ENCODE results near the gene SPEM1. TPM values are rescaled to one million over a fixed set of nuclear protein-coding genes. Genes with fewer than 3 reads are reported as not detected.

The SPEM1 gene
- total and polyA plus RNA-seq, 7 experiments from 2014 or later, result not detected

DNA sequence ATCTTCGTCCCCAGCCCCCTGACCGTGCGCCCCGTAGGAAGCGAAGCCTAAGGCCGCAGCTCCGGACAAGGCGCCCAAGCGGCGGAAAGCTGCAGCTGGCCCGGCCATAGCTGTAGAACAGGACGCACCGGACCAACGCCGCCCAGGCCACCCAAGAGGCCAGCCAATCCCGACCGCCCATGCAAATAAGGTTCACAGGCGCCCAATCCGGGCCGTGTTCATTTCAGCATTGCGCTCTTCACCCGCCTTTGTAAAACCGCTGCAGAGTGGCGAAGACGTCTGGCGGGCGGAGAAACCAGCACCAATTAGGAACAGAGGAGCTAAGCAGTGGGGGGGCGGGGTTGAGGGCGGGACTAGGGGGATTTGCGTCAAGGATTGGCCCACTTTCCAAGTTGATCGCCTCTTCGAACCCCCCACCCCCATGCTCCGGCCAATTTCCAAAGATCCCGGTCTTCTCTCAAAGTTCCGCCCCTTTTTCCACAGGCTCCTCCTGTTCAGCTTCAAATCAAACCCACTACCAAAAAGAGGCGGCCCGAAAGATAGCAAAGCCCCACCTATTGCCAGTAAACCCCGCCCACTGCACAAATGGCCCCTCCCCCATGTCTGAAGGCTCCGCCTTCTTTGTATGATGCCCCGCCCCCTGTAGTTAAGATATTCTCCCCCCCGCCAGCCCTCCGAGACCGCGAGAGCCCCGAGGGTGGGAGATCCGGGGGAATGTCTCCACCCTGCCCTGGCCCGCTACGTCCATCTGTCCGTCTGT is 16.0 kb upstream of the SPEM1 start, which contains the start of gene TMEM256:
Gene TMEM256, minus strand, starts transcription at position 121 of the 760 bp plus-strand sequence. Its CDS starts 13 bp downstream, at position 108.
- peak within 1 kb of the TSS; percentile 87 to 98 (median 96) for H3K4me3 Mint-ChIP-seq
- H3K27me3 ChIP-seq (ENCODE audit: control insufficient read depth in 2 of 2, insufficient read depth in 2 of 2, low read length in 2 of 2), result no peaks in the 10 kb centered on the region
- peak; percentile 79 to 96 (median 91) for DNase-seq
- ATAC-seq, result peak; percentile 93
- peaks cover 9 to 10% of the 10 kb centered on the region in 2 donors for H3K4me1 ChIP-seq (ENCODE audit: control insufficient read depth in 2 of 2, insufficient read depth in 2 of 2, low read length in 2 of 2)
- H3K27me3 Mint-ChIP-seq, result peaks cover 0 to 23% (median 0%) of the 10 kb centered on the region in 5 donors
- H3K4me3 ChIP-seq (ENCODE audit: low read length), result peak within 1 kb of the TSS; percentile 95
- intact Hi-C loops (cut with micrococcal nuclease), result loop anchor here (1.0 to 5.0 kb wide), 18 partner anchors 10 to 283 kb away; partner anchors contain the start of genes EIF5A (in 2 of the 2), PLSCR3 (in 2 of the 2), POLR2A (in 2 of the 2) and TMEM102 (in 2 of the 2)
- no peaks in the 10 kb centered on the region for H3K9me3 ChIP-seq (ENCODE audit: control insufficient read depth in 2 of 3, low read length in 3 of 3)
- peaks cover 0 to 1% (median 0%) of the 10 kb centered on the region in 11 donors for H3K9me3 Mint-ChIP-seq
- H3K27ac Mint-ChIP-seq, result peak within 1 kb of the TSS; percentile 91 to 100 (median 96)
- POLR2A ChIA-PET, result interaction anchor here (0.8 to 3.7 kb wide), 17 partner anchors 9 to 283 kb away, joined by 3 to 38 read pairs (median 5); partner anchors contain the start of genes ATP1B2, MPDU1, NEURL4 and PLSCR3
- peaks cover 0 to 3% (median 0%) of the 10 kb centered on the region in 3 experiments for H3K36me3 ChIP-seq (ENCODE audit: control insufficient read depth in 2 of 3, insufficient read depth in 3 of 3, low read length in 3 of 3)
- peaks cover 0 to 4% (median 0%) of the 10 kb centered on the region in 5 donors for H3K36me3 Mint-ChIP-seq
- peak within 1 kb of the TSS; percentile 78 for H3K27ac ChIP-seq (ENCODE audit: low read depth, low read length)
- CTCF ChIA-PET, result interaction anchor here (0.6 to 1.1 kb wide), 5 partner anchors 18 to 185 kb away, joined by 3 to 4 read pairs (median 3); no protein-coding TSS in a partner anchor
- H3K4me1 Mint-ChIP-seq, result peaks cover 8 to 25% (median 21%) of the 10 kb centered on the region in 7 donors

DNA sequence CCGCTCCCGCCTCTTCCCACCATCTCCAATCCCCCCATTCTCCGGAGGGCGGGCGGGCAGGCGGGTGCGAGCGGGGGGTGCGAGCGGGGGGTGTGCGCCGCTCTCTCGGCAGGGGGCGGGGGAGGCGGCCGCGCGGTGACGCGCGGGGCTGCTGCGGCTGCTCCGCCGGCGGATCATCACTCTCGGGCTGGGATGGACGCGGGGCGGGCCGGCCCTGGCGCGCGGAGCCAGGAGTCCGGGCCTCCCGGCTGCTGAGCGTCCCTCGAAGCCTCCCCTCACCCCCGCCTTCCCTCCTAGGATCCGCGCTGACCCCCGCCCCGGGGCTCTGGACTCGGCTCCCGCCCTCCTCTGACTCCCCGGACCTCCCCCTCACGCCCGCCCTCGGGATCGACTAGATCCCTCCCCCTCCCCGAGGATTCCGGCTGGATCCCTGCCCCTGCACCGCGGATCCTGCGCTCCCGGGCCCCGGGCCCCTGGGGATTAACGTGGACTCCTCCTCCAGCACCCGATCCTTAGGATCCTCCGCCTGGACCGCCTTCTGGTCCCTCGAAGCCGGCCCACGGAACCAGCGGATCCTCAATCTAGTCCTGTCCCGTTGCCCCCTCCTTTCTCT is 15.3 kb upstream of the SPEM1 start:
- Mint-ChIP-seq H3K4me3 (peak overlapping the region; percentile 87 to 98 (median 96)), H3K27me3 (peaks cover 0 to 28% (median 0%) of the 10 kb centered on the region in 5 donors), H3K27ac (peak overlapping the region; percentile 91 to 100 (median 96)), H3K4me1 (peaks cover 15 to 28% (median 21%) of the 10 kb centered on the region in 7 donors), H3K9me3 (peaks cover 0 to 1% (median 0%) of the 10 kb centered on the region in 11 donors), H3K36me3 (no peaks in the 10 kb centered on the region)
- intact Hi-C loops (cut with micrococcal nuclease), result loop anchor here (1.0 to 5.0 kb wide), 18 partner anchors 11 to 282 kb away; partner anchors contain the start of genes EIF5A (in 2 of the 2), PLSCR3 (in 2 of the 2), POLR2A (in 2 of the 2) and TMEM102 (in 2 of the 2)
- Histone ChIP-seq H3K27ac (ENCODE audit: low read depth, low read length) (peak overlapping the region; percentile 78), H3K27me3 (ENCODE audit: control insufficient read depth in 2 of 2, insufficient read depth in 2 of 2, low read length in 2 of 2) (no peaks in the 10 kb centered on the region), H3K9me3 (ENCODE audit: control insufficient read depth in 2 of 3, low read length in 3 of 3) (no peaks in the 10 kb centered on the region), H3K36me3 (ENCODE audit: control insufficient read depth in 2 of 3, insufficient read depth in 3 of 3, low read length in 3 of 3) (peaks cover 0 to 3% (median 0%) of the 10 kb centered on the region in 3 experiments), H3K4me3 (ENCODE audit: low read length) (peak overlapping the region; percentile 95), H3K4me1 (ENCODE audit: control insufficient read depth in 2 of 2, insufficient read depth in 2 of 2, low read length in 2 of 2) (peaks cover 9 to 10% of the 10 kb centered on the region in 2 donors)
- ChIA-PET CTCF (interaction anchor here (0.7 to 1.1 kb wide), 3 partner anchors 19 to 185 kb away, joined by 3 read pairs; no protein-coding TSS in a partner anchor), POLR2A (interaction anchor here (0.7 to 3.7 kb wide), 14 partner anchors 9 to 282 kb away, joined by 3 to 38 read pairs (median 6); partner anchors contain the start of genes MPDU1, NEURL4, PLSCR3 and POLR2A)
- peak in 2 of 9 donors; percentile 22 to 78 for DNase-seq
- peak; percentile 61 for ATAC-seq

DNA sequence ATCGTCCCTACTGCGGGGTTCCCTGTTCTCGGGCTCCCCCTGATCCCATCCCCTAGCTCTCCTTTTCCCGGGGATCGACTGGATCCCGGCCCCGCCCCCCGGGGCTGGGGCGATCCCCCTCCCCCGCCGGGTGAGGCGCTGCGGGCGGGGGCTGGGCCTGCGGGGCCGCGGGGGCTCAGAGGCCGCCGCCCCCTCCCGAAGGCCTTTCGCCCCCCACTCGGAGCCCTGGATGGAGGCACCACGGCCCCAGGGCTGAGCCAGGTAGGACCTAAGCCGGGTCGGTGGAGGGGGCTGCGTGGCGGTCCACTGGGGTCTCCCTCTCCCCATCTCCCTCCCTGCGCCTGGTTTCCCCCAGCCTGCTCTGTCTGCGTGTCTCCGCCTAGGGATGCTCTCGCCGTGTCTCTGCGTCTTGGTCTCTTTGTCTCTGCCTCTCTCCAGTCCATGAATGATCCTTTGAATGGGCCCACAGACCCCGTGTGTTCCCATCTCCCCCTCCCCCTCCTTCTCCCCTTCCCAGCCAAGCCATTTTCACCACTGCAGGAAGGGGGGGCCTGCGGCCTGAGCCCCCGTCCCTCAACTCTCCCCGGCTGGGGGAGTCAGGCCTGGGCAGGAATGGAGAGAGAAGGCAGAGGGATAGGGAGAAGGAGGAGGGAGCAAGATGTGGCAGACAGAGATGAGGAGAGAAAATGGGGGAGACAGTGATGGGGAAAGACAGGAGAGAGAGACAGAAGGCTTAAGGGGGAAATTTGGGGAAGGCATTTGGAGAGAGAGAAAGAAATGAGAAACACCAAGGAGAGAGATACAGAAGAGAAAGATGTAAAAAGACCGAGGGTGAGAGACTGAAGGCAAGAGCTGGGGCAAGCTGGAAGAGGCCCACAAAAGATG is 14.5 kb upstream of the SPEM1 start:
- H3K9me3 Mint-ChIP-seq, result peaks cover 0 to 1% (median 0%) of the 10 kb centered on the region in 11 donors
- Histone ChIP-seq H3K9me3 (ENCODE audit: control insufficient read depth in 2 of 3, low read length in 3 of 3) (no peaks in the 10 kb centered on the region), H3K4me3 (ENCODE audit: low read length) (peak overlapping the region; percentile 95), H3K27me3 (ENCODE audit: control insufficient read depth in 2 of 2, insufficient read depth in 2 of 2, low read length in 2 of 2) (no peaks in the 10 kb centered on the region), H3K4me1 (ENCODE audit: control insufficient read depth in 2 of 2, insufficient read depth in 2 of 2, low read length in 2 of 2) (peaks cover 9 to 10% of the 10 kb centered on the region in 2 donors), H3K36me3 (ENCODE audit: control insufficient read depth in 2 of 3, insufficient read depth in 3 of 3, low read length in 3 of 3) (peaks cover 0 to 3% (median 0%) of the 10 kb centered on the region in 3 experiments), H3K27ac (ENCODE audit: low read depth, low read length) (peak overlapping the region; percentile 78)
- ATAC-seq (no peak), DNase-seq (peak in 1 of 9 donors; percentile 30)
- CTCF ChIA-PET, result interaction anchor here (0.6 kb wide), 1 partner anchor 337 kb away, joined by 4 read pairs; no protein-coding TSS in a partner anchor
- peak overlapping the region; percentile 49 to 87 (median 75) for H3K27ac Mint-ChIP-seq
- peaks cover 0 to 31% (median 0%) of the 10 kb centered on the region in 5 donors for H3K27me3 Mint-ChIP-seq
- peaks cover 16 to 28% (median 21%) of the 10 kb centered on the region in 7 donors for H3K4me1 Mint-ChIP-seq
- H3K36me3 Mint-ChIP-seq, result no peaks in the 10 kb centered on the region
- H3K4me3 Mint-ChIP-seq, result peak overlapping the region; percentile 61 to 97 (median 86)
- POLR2A ChIA-PET, result interaction anchor here (0.7 to 3.7 kb wide), 4 partner anchors 11 to 178 kb away, joined by 3 to 38 read pairs (median 6); partner anchors contain the start of genes MPDU1 and PLSCR3
- intact Hi-C loops (cut with micrococcal nuclease), result loop anchor here (2.0 kb wide), 2 partner anchors 91 to 281 kb away; partner anchors contain the start of genes GPS2 (in 1 of the 2) and TP53 (in 1 of the 2)

DNA sequence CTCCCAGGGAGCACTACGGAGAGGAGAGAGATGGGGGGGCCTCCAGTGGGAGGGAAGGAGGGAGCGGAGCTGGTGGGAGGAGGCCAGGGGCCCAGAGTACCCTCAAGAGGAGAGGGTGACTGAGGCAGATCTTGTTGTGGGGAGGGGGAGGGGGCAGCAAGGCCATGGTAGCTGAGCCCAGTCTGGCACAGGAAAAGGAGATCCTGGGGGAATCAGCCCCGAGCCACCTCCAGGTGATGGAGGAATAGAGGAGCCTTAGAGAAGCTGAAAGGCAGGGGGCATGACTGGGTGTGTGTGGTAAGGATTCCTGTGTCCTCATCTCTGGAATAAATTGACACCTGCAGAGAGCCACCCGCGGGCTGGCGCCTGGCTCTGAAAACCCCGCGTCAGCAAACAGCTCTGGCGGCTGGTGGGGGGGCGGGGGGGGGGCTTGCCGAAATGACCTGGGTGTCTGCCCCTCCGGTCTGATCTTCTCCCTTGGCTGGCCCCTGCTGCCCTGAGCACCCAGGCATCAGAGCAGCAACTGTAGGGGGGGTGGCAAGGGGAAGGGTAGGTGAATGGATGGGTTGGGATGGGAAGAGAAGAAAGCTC is 13.8 kb upstream of the SPEM1 start:
- H3K36me3 ChIP-seq (ENCODE audit: control insufficient read depth in 2 of 3, insufficient read depth in 3 of 3, low read length in 3 of 3), result peaks cover 0 to 3% (median 0%) of the 10 kb centered on the region in 3 experiments
- Mint-ChIP-seq H3K9me3 (peaks cover 0 to 1% (median 0%) of the 10 kb centered on the region in 11 donors), H3K27ac (peak overlapping the region in 7 of 9 donors; percentile 49 to 87 (median 66)), H3K4me1 (peaks cover 16 to 28% (median 21%) of the 10 kb centered on the region in 7 donors), H3K4me3 (peak overlapping the region; percentile 58 to 96 (median 78)), H3K36me3 (no peaks in the 10 kb centered on the region), H3K27me3 (peaks cover 0 to 31% (median 0%) of the 10 kb centered on the region in 5 donors)
- intact Hi-C loops (cut with micrococcal nuclease), result no loop called here
- POLR2A ChIA-PET, result interaction anchor here (1.1 to 1.4 kb wide), 4 partner anchors 12 to 71 kb away, joined by 3 to 4 read pairs (median 4); partner anchors contain the start of gene PLSCR3
- H3K27me3 ChIP-seq (ENCODE audit: control insufficient read depth in 2 of 2, insufficient read depth in 2 of 2, low read length in 2 of 2), result no peaks in the 10 kb centered on the region
- no peak overlapping the region for H3K27ac ChIP-seq (ENCODE audit: low read depth, low read length)
- H3K4me1 ChIP-seq (ENCODE audit: control insufficient read depth in 2 of 2, insufficient read depth in 2 of 2, low read length in 2 of 2), result peaks cover 9 to 10% of the 10 kb centered on the region in 2 donors
- no peak overlapping the region for H3K4me3 ChIP-seq (ENCODE audit: low read length)
- H3K9me3 ChIP-seq (ENCODE audit: control insufficient read depth in 2 of 3, low read length in 3 of 3), result no peaks in the 10 kb centered on the region
- CTCF ChIA-PET, result interaction anchor here (0.6 kb wide), 1 partner anchor 336 kb away, joined by 4 read pairs; no protein-coding TSS in a partner anchor
- no peak for ATAC-seq
- DNase-seq, result no peak

DNA sequence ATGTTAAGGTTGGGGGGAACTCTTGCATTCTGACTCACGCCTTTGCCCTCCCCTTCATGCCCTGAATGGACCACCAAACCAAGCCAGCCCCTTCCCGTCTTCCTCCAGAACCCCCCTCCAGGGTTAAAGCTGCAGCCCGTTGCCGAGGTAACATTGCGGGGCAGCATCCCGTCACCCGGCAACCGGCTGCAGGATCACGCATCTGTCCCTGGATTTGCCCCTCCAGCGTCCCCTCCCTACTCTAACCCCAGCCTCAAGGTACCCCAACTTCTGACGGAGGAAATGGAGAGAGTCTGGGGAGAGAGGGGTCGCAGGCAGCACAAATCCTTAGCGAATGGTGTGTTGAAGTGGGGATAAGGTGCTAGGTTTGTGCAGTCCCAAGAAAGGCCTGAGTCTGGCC is 13.0 kb upstream of the SPEM1 start:
- POLR2A ChIA-PET, result interaction anchor here (1.1 to 2.4 kb wide), 5 partner anchors 13 to 70 kb away, joined by 3 to 14 read pairs (median 4); partner anchors contain the start of genes PLSCR3 and TMEM102
- intact Hi-C loops (cut with micrococcal nuclease), result no loop called here
- Histone ChIP-seq H3K4me1 (ENCODE audit: control insufficient read depth in 2 of 2, insufficient read depth in 2 of 2, low read length in 2 of 2) (peaks cover 9 to 10% of the 10 kb centered on the region in 2 donors), H3K36me3 (ENCODE audit: control insufficient read depth in 2 of 3, insufficient read depth in 3 of 3, low read length in 3 of 3) (peaks cover 0 to 3% (median 0%) of the 10 kb centered on the region in 3 experiments), H3K9me3 (ENCODE audit: control insufficient read depth in 2 of 3, low read length in 3 of 3) (no peaks in the 10 kb centered on the region), H3K27ac (ENCODE audit: low read depth, low read length) (no peak overlapping the region), H3K27me3 (ENCODE audit: control insufficient read depth in 2 of 2, insufficient read depth in 2 of 2, low read length in 2 of 2) (no peaks in the 10 kb centered on the region), H3K4me3 (ENCODE audit: low read length) (no peak overlapping the region)
- no peak for DNase-seq
- CTCF ChIA-PET, result interaction anchor here (1.1 kb wide), 1 partner anchor 24 kb away, joined by 4 read pairs; no protein-coding TSS in a partner anchor
- Mint-ChIP-seq H3K36me3 (no peaks in the 10 kb centered on the region), H3K27me3 (peaks cover 0 to 31% (median 0%) of the 10 kb centered on the region in 5 donors), H3K4me1 (peaks cover 16 to 23% (median 19%) of the 10 kb centered on the region in 7 donors), H3K4me3 (peak overlapping the region in 5 of 10 donors; percentile 12 to 87 (median 64)), H3K27ac (peak overlapping the region in 2 of 9 donors; percentile 38 to 70), H3K9me3 (peaks cover 0 to 1% (median 0%) of the 10 kb centered on the region in 11 donors)
- ATAC-seq, result no peak

Measured in naive thymus-derived CD4-positive, alpha-beta T cell (primary cell).